Measurements from ENCODE around the gene AMER3. TPM values are rescaled to one million over a fixed set of nuclear protein-coding genes. Genes with fewer than 3 reads are reported as not detected.

The AMER3 gene
- total RNA-seq, 1 donor from 2014 or later, result not detected

DNA sequence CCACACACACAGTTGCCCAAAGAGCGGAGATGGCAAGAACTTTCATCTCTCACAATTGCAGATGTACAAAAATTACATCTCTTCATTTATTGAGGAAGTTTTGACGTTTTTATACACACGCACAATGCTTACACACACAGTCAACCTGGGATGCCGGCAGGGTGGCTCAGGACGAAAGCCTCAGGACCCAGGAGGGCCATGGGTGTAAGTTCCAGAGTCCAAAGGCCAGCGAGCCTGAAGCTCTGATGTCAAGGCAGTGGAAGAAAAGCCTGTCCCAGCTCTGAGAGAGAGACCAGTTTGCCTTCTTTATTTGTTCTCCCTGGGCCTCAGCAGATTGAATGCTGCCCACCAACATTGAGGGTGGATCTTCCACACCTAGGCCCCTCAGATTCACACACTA, 10.1 kb downstream of the AMER3 start:
- Histone ChIP-seq H3K4me1 (no peaks in the 10 kb centered on the region), H3K9me3 (replicated peaks) (no peaks in the 10 kb centered on the region), H3K36me3 (no peaks in the 10 kb centered on the region), H3K27ac (replicated peaks) (no peak overlapping the region), H3K27me3 (ENCODE audit: low read depth) (peaks cover 73% of the 10 kb centered on the region), H3K4me3 (no peak overlapping the region)
- TF ChIP-seq, protein P1, sequence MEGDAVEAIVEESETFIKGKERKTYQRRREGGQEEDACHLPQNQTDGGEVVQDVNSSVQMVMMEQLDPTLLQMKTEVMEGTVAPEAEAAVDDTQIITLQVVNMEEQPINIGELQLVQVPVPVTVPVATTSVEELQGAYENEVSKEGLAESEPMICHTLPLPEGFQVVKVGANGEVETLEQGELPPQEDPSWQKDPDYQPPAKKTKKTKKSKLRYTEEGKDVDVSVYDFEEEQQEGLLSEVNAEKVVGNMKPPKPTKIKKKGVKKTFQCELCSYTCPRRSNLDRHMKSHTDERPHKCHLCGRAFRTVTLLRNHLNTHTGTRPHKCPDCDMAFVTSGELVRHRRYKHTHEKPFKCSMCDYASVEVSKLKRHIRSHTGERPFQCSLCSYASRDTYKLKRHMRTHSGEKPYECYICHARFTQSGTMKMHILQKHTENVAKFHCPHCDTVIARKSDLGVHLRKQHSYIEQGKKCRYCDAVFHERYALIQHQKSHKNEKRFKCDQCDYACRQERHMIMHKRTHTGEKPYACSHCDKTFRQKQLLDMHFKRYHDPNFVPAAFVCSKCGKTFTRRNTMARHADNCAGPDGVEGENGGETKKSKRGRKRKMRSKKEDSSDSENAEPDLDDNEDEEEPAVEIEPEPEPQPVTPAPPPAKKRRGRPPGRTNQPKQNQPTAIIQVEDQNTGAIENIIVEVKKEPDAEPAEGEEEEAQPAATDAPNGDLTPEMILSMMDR (IDR thresholded peaks at IDR 0.05; ENCODE audit: borderline replicate concordance), result no peak
- intact Hi-C loops (cut with micrococcal nuclease), result no loop called here
- no peak for DNase-seq

DNA sequence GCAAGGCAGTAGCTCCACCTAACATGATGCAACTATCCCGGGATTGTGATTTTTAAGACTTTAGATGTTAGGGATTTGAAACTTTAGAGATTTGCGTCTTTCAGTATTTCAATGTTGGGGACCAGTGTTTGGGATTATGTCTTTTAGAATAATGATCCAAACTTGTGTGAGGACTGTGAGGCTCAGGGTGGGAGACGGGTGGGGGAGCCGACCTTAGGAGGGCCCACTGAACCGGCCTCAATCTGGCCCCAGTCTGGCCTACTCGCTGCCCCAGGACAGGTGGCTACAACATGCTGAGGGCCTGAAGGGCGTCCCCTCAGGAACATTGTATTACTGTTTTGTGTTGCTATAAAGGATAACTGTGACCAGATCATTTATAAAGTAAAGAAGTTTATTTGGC, 10.7 kb downstream of the AMER3 start:
- Histone ChIP-seq H3K4me1 (no peaks in the 10 kb centered on the region), H3K27me3 (ENCODE audit: low read depth) (peaks cover 73% of the 10 kb centered on the region), H3K9me3 (replicated peaks) (no peaks in the 10 kb centered on the region), H3K36me3 (no peaks in the 10 kb centered on the region), H3K27ac (replicated peaks) (no peak overlapping the region), H3K4me3 (no peak overlapping the region)
- no peak for DNase-seq
- TF ChIP-seq, protein P1 (IDR thresholded peaks at IDR 0.05; ENCODE audit: borderline replicate concordance), result no peak
- intact Hi-C loops (cut with micrococcal nuclease), result no loop called here

DNA sequence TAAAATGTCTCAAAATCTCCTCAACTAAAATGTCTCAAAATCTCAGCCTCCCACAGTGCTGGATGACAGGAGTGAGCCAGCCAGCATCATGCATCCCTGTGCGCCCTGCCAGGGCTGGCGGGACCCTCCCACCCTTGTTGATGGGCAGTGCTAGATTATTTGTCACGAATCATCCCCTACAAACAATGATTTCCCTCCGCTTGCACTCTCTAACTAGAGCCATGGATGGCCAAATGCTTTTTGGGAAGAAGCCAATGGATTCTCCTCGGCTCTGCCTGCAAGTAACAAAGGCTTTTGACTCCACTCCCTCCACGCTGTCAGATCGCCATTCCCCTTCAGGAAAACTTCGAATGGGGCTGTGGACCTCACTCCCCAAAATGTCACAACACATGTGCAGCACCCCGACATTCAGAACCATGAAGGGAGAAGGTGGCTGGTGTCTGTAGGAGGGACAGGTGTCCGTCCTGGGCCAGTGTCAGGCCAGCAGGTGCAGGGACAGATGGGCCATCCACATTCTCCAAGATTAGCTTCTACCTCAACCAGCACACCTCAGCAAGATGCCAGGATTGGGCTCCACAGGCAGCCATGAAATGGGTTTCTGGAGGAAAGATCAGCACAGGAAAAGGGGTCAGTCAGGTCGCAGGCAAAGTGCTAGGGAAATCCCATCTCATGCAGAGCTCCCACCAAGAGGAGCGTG, 11.5 kb downstream of the AMER3 start:
- Histone ChIP-seq H3K36me3 (no peaks in the 10 kb centered on the region), H3K27ac (replicated peaks) (no peak overlapping the region), H3K27me3 (ENCODE audit: low read depth) (peaks cover 66% of the 10 kb centered on the region), H3K4me1 (no peaks in the 10 kb centered on the region), H3K9me3 (replicated peaks) (no peaks in the 10 kb centered on the region), H3K4me3 (no peak overlapping the region)
- no peak for DNase-seq
- intact Hi-C loops (cut with micrococcal nuclease), result no loop called here
- TF ChIP-seq, protein P1 (IDR thresholded peaks at IDR 0.05; ENCODE audit: borderline replicate concordance), result no peak

DNA sequence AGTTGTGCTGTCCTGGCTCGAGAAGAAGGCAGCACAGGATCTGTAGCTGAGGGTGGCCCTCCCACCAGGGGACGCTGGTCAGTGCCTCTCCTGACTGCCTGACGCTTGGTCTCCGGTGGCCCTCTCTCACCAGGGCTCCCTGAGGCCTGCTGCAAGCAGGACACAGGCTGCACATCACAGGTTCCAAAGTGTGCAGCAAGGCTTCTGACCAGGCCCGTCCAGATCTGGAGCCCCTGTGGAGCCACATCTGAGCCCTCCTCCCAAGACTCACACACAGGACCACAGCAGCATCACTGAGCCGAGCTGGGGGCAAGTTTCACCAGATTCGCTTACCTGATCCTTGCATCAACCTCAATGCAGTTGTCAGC, 12.1 kb downstream of the AMER3 start:
- no peak for DNase-seq
- Histone ChIP-seq H3K27me3 (ENCODE audit: low read depth) (peaks cover 63% of the 10 kb centered on the region), H3K36me3 (no peaks in the 10 kb centered on the region), H3K9me3 (replicated peaks) (no peaks in the 10 kb centered on the region), H3K4me1 (no peaks in the 10 kb centered on the region), H3K4me3 (no peak overlapping the region), H3K27ac (replicated peaks) (no peak overlapping the region)
- TF ChIP-seq, protein P1 (IDR thresholded peaks at IDR 0.05; ENCODE audit: borderline replicate concordance), result no peak
- intact Hi-C loops (cut with micrococcal nuclease), result no loop called here

DNA sequence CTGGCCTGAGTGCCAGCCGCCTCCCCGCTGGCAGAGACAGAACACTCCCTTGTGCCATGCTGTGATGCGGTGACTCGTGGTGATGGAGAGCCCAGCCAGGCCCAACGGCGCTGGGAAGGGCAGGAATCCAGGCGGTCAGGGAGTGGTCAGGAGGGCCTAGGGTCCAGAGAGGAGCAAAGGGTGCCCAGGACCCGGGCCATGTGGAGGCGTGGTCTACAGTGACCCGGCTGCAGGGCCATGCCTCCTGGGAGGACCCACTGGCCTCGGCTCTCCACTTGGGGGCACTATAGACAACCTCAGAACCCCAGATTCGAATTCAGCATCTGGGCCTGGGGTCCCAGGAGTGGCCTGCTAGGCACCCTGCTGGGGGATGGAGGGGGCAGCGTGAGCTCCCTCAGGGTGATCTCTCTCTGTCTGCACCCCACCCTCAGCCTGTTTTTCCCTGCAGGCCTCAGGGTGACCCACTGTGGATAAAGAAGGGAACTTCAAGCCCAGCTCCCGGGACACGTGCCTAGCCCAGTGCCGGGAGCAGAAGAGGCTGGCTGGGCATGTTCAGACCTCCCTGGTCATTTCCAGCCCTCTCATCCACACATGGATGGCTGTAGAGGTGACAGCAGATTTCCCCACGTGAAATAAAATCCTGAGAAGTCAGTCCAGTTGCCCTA, 13.0 kb downstream of the AMER3 start:
- Histone ChIP-seq H3K27me3 (ENCODE audit: low read depth) (peaks cover 61% of the 10 kb centered on the region), H3K4me3 (no peak overlapping the region), H3K36me3 (no peaks in the 10 kb centered on the region), H3K4me1 (no peaks in the 10 kb centered on the region), H3K27ac (replicated peaks) (no peak overlapping the region), H3K9me3 (replicated peaks) (peaks cover 5% of the 10 kb centered on the region)
- DNase-seq, result no peak
- intact Hi-C loops (cut with micrococcal nuclease), result no loop called here
- TF ChIP-seq, protein P1 (IDR thresholded peaks at IDR 0.05; ENCODE audit: borderline replicate concordance), result no peak
